Measurements from ENCODE around the gene XRCC6.

Gene XRCC6

GRCh38 chr22:41668971-41669911 lies 48.1 kb downstream of the XRCC6 start:
- TF ChIP-seq EP300 (IDR thresholded peaks at IDR 0.05; ENCODE audit: borderline replicate concordance): no peak
- no peak for TF ChIP-seq YY1 (IDR thresholded peaks at IDR 0.05; ENCODE audit: low read depth)
- no peak for TF ChIP-seq NFIC (IDR thresholded peaks at IDR 0.05)
- no peak for TF ChIP-seq TEAD4 (IDR thresholded peaks at IDR 0.05)
- TF ChIP-seq TCF12 (IDR thresholded peaks at IDR 0.05; ENCODE audit: low read depth): no peak
- no peak for TF ChIP-seq USF1 (IDR thresholded peaks at IDR 0.05)
- TF ChIP-seq TAF1 (IDR thresholded peaks at IDR 0.05; ENCODE audit: low read depth): no peak
- TF ChIP-seq CREB1 (IDR thresholded peaks at IDR 0.05; ENCODE audit: low read depth): no peak
- no peak for TF ChIP-seq RAD21 (IDR thresholded peaks at IDR 0.05; ENCODE audit: low read depth)
- no peak for TF ChIP-seq ZBTB7A (IDR thresholded peaks at IDR 0.05; ENCODE audit: low read depth)
- TF ChIP-seq MAX (IDR thresholded peaks at IDR 0.05): no peak
- no peak for TF ChIP-seq REST (IDR thresholded peaks at IDR 0.05; ENCODE audit: low read depth)
- no peak for TF ChIP-seq FOXM1 (IDR thresholded peaks at IDR 0.05; ENCODE audit: borderline replicate concordance, low read depth)
- TF ChIP-seq EGR1 (IDR thresholded peaks at IDR 0.05): no peak
- no peak for TF ChIP-seq CEBPB (IDR thresholded peaks at IDR 0.05)

GRCh38 chr22:41672096-41672495 lies 51.0 kb downstream of the XRCC6 start:
- TF ChIP-seq CEBPB (IDR thresholded peaks at IDR 0.05): peak; percentile 44; the same call in 1 of the 2 replicates

- TF ChIP-seq CREB1 (IDR thresholded peaks at IDR 0.05; ENCODE audit: low read depth) (no peak), TEAD4 (IDR thresholded peaks at IDR 0.05) (no peak), TAF1 (IDR thresholded peaks at IDR 0.05; ENCODE audit: low read depth) (no peak), YY1 (IDR thresholded peaks at IDR 0.05; ENCODE audit: low read depth) (no peak), FOXM1 (IDR thresholded peaks at IDR 0.05; ENCODE audit: borderline replicate concordance, low read depth) (no peak), REST (IDR thresholded peaks at IDR 0.05; ENCODE audit: low read depth) (no peak), EP300 (IDR thresholded peaks at IDR 0.05; ENCODE audit: borderline replicate concordance) (no peak), EGR1 (IDR thresholded peaks at IDR 0.05) (no peak), NFIC (IDR thresholded peaks at IDR 0.05) (no peak), MAX (IDR thresholded peaks at IDR 0.05) (no peak), CEBPB (IDR thresholded peaks at IDR 0.05) (no peak), TCF12 (IDR thresholded peaks at IDR 0.05; ENCODE audit: low read depth) (no peak), USF1 (IDR thresholded peaks at IDR 0.05) (no peak), RAD21 (IDR thresholded peaks at IDR 0.05; ENCODE audit: low read depth) (no peak), ZBTB7A (IDR thresholded peaks at IDR 0.05; ENCODE audit: low read depth) (no peak)
Measured at GRCh38 chr22:41672780-41673509, 51.9 kb downstream of the XRCC6 start.

GRCh38 chr22:41674846-41675340 lies 53.8 kb downstream of the XRCC6 start:
- TF ChIP-seq ZBTB7A (IDR thresholded peaks at IDR 0.05; ENCODE audit: low read depth) (no peak), RAD21 (IDR thresholded peaks at IDR 0.05; ENCODE audit: low read depth) (no peak), USF1 (IDR thresholded peaks at IDR 0.05) (no peak), EP300 (IDR thresholded peaks at IDR 0.05; ENCODE audit: borderline replicate concordance) (no peak), TCF12 (IDR thresholded peaks at IDR 0.05; ENCODE audit: low read depth) (no peak), EGR1 (IDR thresholded peaks at IDR 0.05) (no peak), TEAD4 (IDR thresholded peaks at IDR 0.05) (no peak), CREB1 (IDR thresholded peaks at IDR 0.05; ENCODE audit: low read depth) (no peak)

GRCh38 chr22:41676134-41676533 lies 55.0 kb downstream of the XRCC6 start:
- TF ChIP-seq TAF1 (IDR thresholded peaks at IDR 0.05; ENCODE audit: low read depth) (no peak), USF1 (IDR thresholded peaks at IDR 0.05) (no peak), MAX (IDR thresholded peaks at IDR 0.05) (no peak), CEBPB (IDR thresholded peaks at IDR 0.05) (no peak), FOXM1 (IDR thresholded peaks at IDR 0.05; ENCODE audit: borderline replicate concordance, low read depth) (no peak), TEAD4 (IDR thresholded peaks at IDR 0.05) (no peak), RAD21 (IDR thresholded peaks at IDR 0.05; ENCODE audit: low read depth) (no peak), REST (IDR thresholded peaks at IDR 0.05; ENCODE audit: low read depth) (no peak), CREB1 (IDR thresholded peaks at IDR 0.05; ENCODE audit: low read depth) (no peak)
